ENCODE data around the gene KIAA0513. TPM values are rescaled to one million over a fixed set of nuclear protein-coding genes. Genes with fewer than 3 reads are reported as not detected.

Gene KIAA0513
- total and polyA plus RNA-seq, 2 donors (not counting 1 experiment from before 2014, with no cell fraction given), result 1.1 to 2.1 TPM

- no peak overlapping the region for H3K9ac ChIP-seq (ENCODE audit: low read length)
- TF ChIP-seq CTCF (IDR thresholded peaks at IDR 0.05), result no peak
- ATAC-seq (ENCODE audit: low read depth) (no peak), DNase-seq (no peak)
- H3K9me3 Mint-ChIP-seq (ENCODE audit: insufficient read depth), result no peaks in the 10 kb centered on the region
- intact Hi-C loops (cut with micrococcal nuclease), result no loop called here
- 98% methylated on average over 5 of the region's 6 CpGs for WGBS (ENCODE audit: insufficient coverage)
- H3K9me3 ChIP-seq (ENCODE audit: control extremely low read depth in 1 of 3, control insufficient read depth in 2 of 3, insufficient read depth in 1 of 3, low read length in 2 of 3), result no peaks in the 10 kb centered on the region
- H3K36me3 ChIP-seq (replicated peaks in 1 of 2; ENCODE audit: control extremely low read depth in 1 of 2, control insufficient read depth in 1 of 2, extremely low read depth in 1 of 2, insufficient read depth in 2 of 2, low read length in 1 of 2), result no peaks in the 10 kb centered on the region
- POLR2A ChIA-PET, result no interaction called here
- H3K79me2 ChIP-seq (ENCODE audit: control insufficient read depth, insufficient read depth, low read length), result no peaks in the 10 kb centered on the region
- no peaks in the 10 kb centered on the region for H3K4me1 Mint-ChIP-seq
- peaks cover 0 to under 1% (median 0%) of the 10 kb centered on the region in 4 experiments for H3K27me3 ChIP-seq (replicated peaks in 1 of 4; ENCODE audit: control extremely low read depth in 1 of 4, control insufficient read depth in 3 of 4, insufficient read depth in 4 of 4, low read length in 3 of 4)
- H3K27ac ChIP-seq (ENCODE audit: low read length in 2 of 2), result no peak overlapping the region
- H3K27me3 Mint-ChIP-seq, result peaks cover 20% of the 10 kb centered on the region
- CTCF ChIA-PET, result no interaction called here
- no peak overlapping the region for H3K4me3 Mint-ChIP-seq
- H3K4me3 ChIP-seq (ENCODE audit: control extremely low read depth in 1 of 5, extremely low read depth in 1 of 5, insufficient read depth in 1 of 5, low read depth in 2 of 5, low read length in 4 of 5), result no peak overlapping the region
- H3K4me2 ChIP-seq (replicated peaks; ENCODE audit: low read depth, low read length, poor library complexity, severe bottlenecking), result no peak overlapping the region
- no peak overlapping the region for H2AFZ ChIP-seq (ENCODE audit: insufficient read depth, low read depth, low read length, poor library complexity, severe bottlenecking)
- no peaks in the 10 kb centered on the region for H3K4me1 ChIP-seq (ENCODE audit: control insufficient read depth in 2 of 2, insufficient read depth in 2 of 2, low read length in 2 of 2)
- H3K27ac Mint-ChIP-seq, result no peak overlapping the region
- no peaks in the 10 kb centered on the region for H4K20me1 ChIP-seq (ENCODE audit: control insufficient read depth, insufficient read depth, low read length, poor library complexity, severe bottlenecking)
Measured at GRCh38 chr16:85042167-85042526, 14.6 kb downstream of the KIAA0513 start.

- no peaks in the 10 kb centered on the region for H3K9me3 ChIP-seq (ENCODE audit: control extremely low read depth in 1 of 3, control insufficient read depth in 2 of 3, insufficient read depth in 1 of 3, low read length in 2 of 3)
- no peaks in the 10 kb centered on the region for H3K4me1 ChIP-seq (ENCODE audit: control insufficient read depth in 2 of 2, insufficient read depth in 2 of 2, low read length in 2 of 2)
- H3K36me3 ChIP-seq (replicated peaks in 1 of 2; ENCODE audit: control extremely low read depth in 1 of 2, control insufficient read depth in 1 of 2, extremely low read depth in 1 of 2, insufficient read depth in 2 of 2, low read length in 1 of 2), result no peaks in the 10 kb centered on the region
- DNase-seq (no peak), ATAC-seq (ENCODE audit: low read depth) (no peak)
- no peak overlapping the region for H3K4me3 ChIP-seq (ENCODE audit: control extremely low read depth in 1 of 5, extremely low read depth in 1 of 5, insufficient read depth in 1 of 5, low read depth in 2 of 5, low read length in 4 of 5)
- CTCF ChIA-PET, result no interaction called here
- Mint-ChIP-seq H3K4me3 (no peak overlapping the region), H3K27ac (no peak overlapping the region), H3K9me3 (ENCODE audit: insufficient read depth) (no peaks in the 10 kb centered on the region), H3K4me1 (no peaks in the 10 kb centered on the region), H3K27me3 (peaks cover 21% of the 10 kb centered on the region)
- TF ChIP-seq EZH2 (IDR thresholded peaks at IDR 0.05; ENCODE audit: borderline replicate concordance, insufficient read depth, low read depth, low read length, poor library complexity, severe bottlenecking), result no peak
- no peak for TF ChIP-seq CTCF (IDR thresholded peaks at IDR 0.05)
- POLR2A ChIA-PET, result no interaction called here
- H4K20me1 ChIP-seq (ENCODE audit: control insufficient read depth, insufficient read depth, low read length, poor library complexity, severe bottlenecking), result no peaks in the 10 kb centered on the region
- no peak overlapping the region for H2AFZ ChIP-seq (ENCODE audit: insufficient read depth, low read depth, low read length, poor library complexity, severe bottlenecking)
- WGBS (ENCODE audit: insufficient coverage), result 100% methylated on average over 3 of the region's 6 CpGs
- no peaks in the 10 kb centered on the region for H3K79me2 ChIP-seq (ENCODE audit: control insufficient read depth, insufficient read depth, low read length)
- peaks cover 0 to 5% (median 0%) of the 10 kb centered on the region in 4 experiments for H3K27me3 ChIP-seq (replicated peaks in 1 of 4; ENCODE audit: control extremely low read depth in 1 of 4, control insufficient read depth in 3 of 4, insufficient read depth in 4 of 4, low read length in 3 of 4)
- H3K9ac ChIP-seq (ENCODE audit: low read length), result no peak overlapping the region
- no peak overlapping the region for H3K27ac ChIP-seq (ENCODE audit: low read length in 2 of 2)
- no peak overlapping the region for H3K4me2 ChIP-seq (replicated peaks; ENCODE audit: low read depth, low read length, poor library complexity, severe bottlenecking)
- intact Hi-C loops (cut with micrococcal nuclease), result no loop called here
Measured at GRCh38 chr16:85042606-85043005, 15.0 kb downstream of the KIAA0513 start.
